ENCODE results near the gene CRYL1. TPM values are rescaled to one million over a fixed set of nuclear protein-coding genes. Genes with fewer than 3 reads are reported as not detected.
A peak's percentile ranks its signal among the peaks of the same experiment; 100 is the strongest.

Gene CRYL1
- total RNA-seq, 1 donor from 2014 or later = 18.0 TPM

DNA sequence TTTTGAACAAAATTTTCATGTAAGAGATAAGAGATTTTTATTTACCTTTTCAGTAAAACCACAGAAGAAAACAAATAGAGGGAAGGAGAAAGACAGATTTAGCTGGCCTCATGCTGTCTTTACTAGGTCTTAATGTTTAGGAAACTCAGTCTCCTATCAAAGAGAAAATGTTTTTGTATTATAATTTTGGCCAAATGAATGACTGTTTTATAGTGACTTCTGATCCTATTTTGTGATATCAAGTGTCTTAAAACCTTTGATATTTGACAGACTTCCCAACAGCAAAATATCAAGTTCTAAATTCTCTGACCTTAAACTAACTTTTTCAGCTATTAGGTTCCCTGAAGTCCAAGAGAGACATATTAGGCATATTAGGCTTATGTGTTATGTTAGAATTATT, 27.0 kb downstream of the CRYL1 start:
- ATAC-seq (ENCODE audit: poor library complexity) = no peak
- DNase-seq = no peak
- intact Hi-C loops (cut with DNase I) = loop anchor here (5.0 kb wide), 1 partner anchor 424 kb away; no protein-coding TSS in a partner anchor

DNA sequence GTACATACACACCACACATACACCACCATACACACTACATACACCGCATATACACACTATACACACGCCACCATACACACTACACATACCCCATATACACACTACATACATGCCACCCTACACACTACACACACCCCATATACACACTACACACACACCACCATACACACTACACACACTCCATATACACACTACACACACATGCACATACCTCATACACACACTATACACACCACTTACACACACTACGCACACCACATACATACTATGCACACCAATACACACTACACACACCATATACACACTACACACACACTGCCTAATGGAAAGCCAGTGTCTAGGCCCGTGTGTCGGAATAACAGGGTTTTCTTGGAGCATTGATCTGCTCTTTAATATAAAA, 27.5 kb downstream of the CRYL1 start:
- ATAC-seq (ENCODE audit: poor library complexity) (no peak), DNase-seq (no peak)
- intact Hi-C loops (cut with DNase I) = loop anchor here (5.0 kb wide), 1 partner anchor 424 kb away; no protein-coding TSS in a partner anchor

DNA sequence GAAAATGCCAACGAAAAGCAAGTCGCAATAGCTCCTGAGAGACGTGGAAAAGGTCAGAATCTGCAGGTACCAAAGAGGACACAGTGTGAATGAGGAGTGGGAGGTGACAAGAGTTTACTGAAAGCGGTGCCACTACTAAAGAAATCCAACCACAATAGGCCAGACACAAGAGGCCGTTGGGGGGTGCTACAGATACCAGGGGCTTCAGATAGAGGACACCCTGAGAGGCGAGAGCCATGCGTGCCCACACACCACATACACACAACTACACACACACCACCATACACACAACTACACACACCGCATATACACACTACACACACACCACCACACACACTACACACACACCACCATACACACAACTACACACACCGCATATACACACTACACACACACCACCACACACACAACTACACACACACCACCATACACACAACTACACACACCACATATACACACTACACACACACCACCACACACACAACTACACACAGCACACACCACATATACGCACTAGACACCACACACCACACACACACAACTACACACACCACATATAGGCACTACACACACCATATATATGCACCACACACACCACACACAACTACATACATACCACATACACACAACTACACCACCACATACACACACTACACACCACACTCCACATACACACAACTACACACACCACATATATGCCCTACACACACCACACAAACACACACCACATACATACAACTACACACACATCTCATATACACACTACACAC, 28.5 kb downstream of the CRYL1 start:
- intact Hi-C loops (cut with DNase I) = loop anchor here (5.0 kb wide), 1 partner anchor 425 kb away; no protein-coding TSS in a partner anchor
- ATAC-seq (ENCODE audit: poor library complexity) (no peak), DNase-seq (no peak)

- no peak for DNase-seq
- ATAC-seq (ENCODE audit: poor library complexity) = peak; percentile 88
- intact Hi-C loops (cut with DNase I) = loop anchor here (5.0 kb wide), 1 partner anchor 427 kb away; no protein-coding TSS in a partner anchor
These were observed 30.3 kb downstream of the CRYL1 start for GRCh38 chr13:20495087-20496023.

- DNase-seq (no peak), ATAC-seq (ENCODE audit: poor library complexity) (no peak)
- intact Hi-C loops (cut with DNase I) = loop anchor here (5.0 kb wide), 1 partner anchor 428 kb away; no protein-coding TSS in a partner anchor
These were observed 31.0 kb downstream of the CRYL1 start for GRCh38 chr13:20494656-20495055.

DNA sequence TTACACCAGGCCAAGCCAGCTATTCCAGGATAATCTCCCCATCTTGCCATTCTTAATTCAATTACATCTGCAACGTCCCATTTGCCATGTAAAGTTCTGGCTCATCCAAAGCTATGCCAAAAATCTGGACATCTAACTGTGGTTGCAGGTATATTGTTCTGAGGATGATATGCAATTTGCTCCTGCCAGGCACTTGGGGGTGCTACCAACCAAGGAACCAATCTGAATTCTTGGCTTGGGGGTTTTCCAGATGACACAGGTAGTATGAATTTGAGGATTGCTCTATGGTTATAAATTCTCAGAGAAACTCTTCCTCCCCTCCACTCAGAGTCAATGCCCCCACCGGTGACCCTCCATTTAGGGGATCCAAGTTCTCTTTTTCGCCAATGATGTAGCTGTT, 33.0 kb downstream of the CRYL1 start:
- ATAC-seq (ENCODE audit: poor library complexity) = no peak
- intact Hi-C loops (cut with DNase I) = no loop called here

GRCh38 chr13:20491926-20492435, 33.7 kb downstream of the CRYL1 start:
- intact Hi-C loops (cut with DNase I) = no loop called here
- no peak for DNase-seq
- ATAC-seq (ENCODE audit: poor library complexity) = no peak

More for the DNA sequence above, 33.0 kb downstream of the CRYL1 start:
- DNase-seq = no peak

- ATAC-seq (ENCODE audit: poor library complexity) = no peak
- no peak for DNase-seq
- intact Hi-C loops (cut with DNase I) = loop anchor here (5.0 kb wide), 1 partner anchor 292 kb away; no protein-coding TSS in a partner anchor
These were observed 36.4 kb downstream of the CRYL1 start for GRCh38 chr13:20489185-20489820.

- intact Hi-C loops (cut with DNase I) = loop anchor here (5.0 kb wide), 1 partner anchor 291 kb away; no protein-coding TSS in a partner anchor
- DNase-seq = no peak
- peak; percentile 27 for ATAC-seq (ENCODE audit: poor library complexity)
These were observed 37.7 kb downstream of the CRYL1 start for GRCh38 chr13:20487927-20488326.

GRCh38 chr13:20482787-20483186, 42.9 kb downstream of the CRYL1 start:
- DNase-seq (no peak), ATAC-seq (ENCODE audit: poor library complexity) (no peak)
- intact Hi-C loops (cut with DNase I) = no loop called here

DNA sequence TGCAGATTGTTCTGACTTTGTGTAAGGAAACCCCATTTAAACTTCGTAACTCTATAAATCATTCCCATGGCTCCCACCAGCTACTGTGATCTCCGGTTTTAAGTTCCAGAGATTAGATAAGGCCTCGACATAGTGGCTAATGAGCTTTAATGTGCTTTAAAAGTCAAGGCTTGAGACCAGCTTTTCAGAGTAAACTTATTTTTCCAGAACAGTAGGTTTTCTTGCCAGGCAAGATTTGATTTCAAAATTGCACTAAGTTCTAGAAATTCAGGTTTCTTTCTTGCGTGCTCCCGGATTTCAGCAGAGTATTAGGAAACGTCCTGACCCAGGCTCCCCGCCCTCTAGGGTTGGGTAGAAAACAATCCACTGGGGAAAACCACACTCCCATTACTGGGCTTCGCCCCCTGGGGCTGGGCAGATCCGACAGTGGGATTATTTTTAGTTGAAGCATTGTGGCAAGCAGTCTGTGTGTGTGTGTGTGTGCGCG, 43.3 kb downstream of the CRYL1 start:
- ATAC-seq (ENCODE audit: poor library complexity) (no peak), DNase-seq (no peak)
- intact Hi-C loops (cut with DNase I) = no loop called here

GRCh38 chr13:20477394-20477793, 48.3 kb downstream of the CRYL1 start:
- intact Hi-C loops (cut with DNase I) = no loop called here
- ATAC-seq (ENCODE audit: poor library complexity) (no peak), DNase-seq (no peak)

DNA sequence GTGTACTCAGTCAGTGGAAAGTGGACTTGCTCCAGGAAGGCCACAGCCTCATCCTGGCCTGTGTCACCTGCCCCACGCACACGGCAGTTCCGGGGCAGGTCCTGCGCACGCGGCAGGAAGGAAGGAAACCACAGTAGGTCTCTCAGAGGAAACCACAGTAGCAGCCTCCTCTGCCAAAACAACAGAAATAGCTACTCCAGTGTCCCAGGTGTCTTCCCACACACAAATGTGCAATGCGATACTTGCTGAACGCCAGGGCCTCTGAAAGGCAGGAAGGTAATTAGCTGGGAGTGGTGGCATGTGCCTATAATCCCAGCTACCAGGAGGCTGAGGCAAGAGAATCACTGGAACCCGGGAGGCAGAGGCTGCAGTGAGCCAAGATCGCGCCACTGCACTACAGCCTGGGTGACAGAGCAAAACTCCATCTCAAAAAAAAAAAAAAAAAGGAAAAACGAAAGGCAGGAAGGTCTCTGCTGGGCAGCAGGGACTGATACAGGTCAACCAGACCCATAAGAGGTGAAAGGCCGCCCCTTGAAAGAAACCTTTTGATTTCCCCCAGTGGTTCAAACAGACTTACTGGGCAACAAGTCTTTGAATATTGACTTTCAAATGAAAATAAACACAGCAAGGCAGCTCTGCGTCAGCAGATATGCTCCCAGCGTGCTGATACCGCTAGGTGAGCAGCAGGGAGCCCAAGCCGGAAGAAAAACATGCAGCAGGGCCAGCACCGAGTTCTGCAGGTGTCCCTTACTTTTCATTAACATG, 49.5 kb downstream of the CRYL1 start:
- intact Hi-C loops (cut with DNase I) = no loop called here
- ATAC-seq (ENCODE audit: poor library complexity) (no peak), DNase-seq (no peak)

DNA sequence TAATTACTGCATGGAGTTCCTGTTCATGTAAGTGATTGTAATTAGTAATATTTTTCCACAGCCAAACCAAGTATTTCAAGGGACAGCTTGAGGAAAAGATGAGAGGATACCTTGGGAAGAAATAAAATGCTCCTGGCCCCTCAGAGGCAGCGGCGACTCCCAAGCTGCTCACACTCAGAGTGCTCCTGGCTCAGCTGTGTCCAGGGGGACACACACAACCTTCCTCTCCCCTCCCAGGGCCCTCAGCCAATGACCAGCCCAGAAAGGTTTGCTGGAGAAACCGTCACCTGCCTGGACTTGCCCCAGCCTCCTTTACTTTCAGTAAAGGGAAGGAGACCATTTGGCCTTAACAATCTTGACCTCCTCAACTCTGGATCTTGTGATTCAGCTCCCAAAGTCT, 51.1 kb downstream of the CRYL1 start:
- intact Hi-C loops (cut with DNase I) = no loop called here
- no peak for DNase-seq
- no peak for ATAC-seq (ENCODE audit: poor library complexity)

GRCh38 chr13:20473888-20474287, 51.8 kb downstream of the CRYL1 start:
- ATAC-seq (ENCODE audit: poor library complexity) = no peak
- no peak for DNase-seq
- intact Hi-C loops (cut with DNase I) = no loop called here

- intact Hi-C loops (cut with DNase I) = no loop called here
- ATAC-seq (ENCODE audit: poor library complexity) = no peak
- DNase-seq = no peak
These were observed 52.5 kb downstream of the CRYL1 start for GRCh38 chr13:20473139-20473538.

GRCh38 chr13:20472531-20472930, 53.1 kb downstream of the CRYL1 start:
- ATAC-seq (ENCODE audit: poor library complexity) (no peak), DNase-seq (no peak)
- intact Hi-C loops (cut with DNase I) = no loop called here

DNA sequence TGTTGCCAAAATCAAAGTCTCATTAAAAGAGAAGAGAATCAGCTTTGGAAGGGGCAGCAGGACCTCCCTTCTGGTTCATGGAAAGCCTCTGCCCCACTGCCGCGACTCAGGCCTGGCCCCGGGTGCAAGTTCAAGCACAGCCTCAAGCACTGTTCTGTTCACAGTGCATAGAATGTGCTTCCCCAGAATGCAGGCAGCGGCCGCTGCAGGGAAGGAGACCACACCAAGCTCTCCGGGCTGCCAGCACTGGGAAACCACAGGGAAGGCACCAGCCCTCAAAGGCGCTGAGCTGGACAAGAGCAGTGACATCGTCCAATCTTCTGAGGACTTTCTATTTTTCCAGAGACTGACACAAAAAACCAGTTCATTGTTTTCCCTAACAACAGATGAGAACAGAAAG, 55.5 kb downstream of the CRYL1 start:
- ATAC-seq (ENCODE audit: poor library complexity) (no peak), DNase-seq (no peak)
- intact Hi-C loops (cut with DNase I) = no loop called here
